ENCODE measurements around the gene GRID1.
"Not testable (repeated sequence)": the region's sequence is repeated elsewhere in the genome, so short reads cannot be mapped to it uniquely, and the experiment has no call there.

The GRID1 gene

DNA sequence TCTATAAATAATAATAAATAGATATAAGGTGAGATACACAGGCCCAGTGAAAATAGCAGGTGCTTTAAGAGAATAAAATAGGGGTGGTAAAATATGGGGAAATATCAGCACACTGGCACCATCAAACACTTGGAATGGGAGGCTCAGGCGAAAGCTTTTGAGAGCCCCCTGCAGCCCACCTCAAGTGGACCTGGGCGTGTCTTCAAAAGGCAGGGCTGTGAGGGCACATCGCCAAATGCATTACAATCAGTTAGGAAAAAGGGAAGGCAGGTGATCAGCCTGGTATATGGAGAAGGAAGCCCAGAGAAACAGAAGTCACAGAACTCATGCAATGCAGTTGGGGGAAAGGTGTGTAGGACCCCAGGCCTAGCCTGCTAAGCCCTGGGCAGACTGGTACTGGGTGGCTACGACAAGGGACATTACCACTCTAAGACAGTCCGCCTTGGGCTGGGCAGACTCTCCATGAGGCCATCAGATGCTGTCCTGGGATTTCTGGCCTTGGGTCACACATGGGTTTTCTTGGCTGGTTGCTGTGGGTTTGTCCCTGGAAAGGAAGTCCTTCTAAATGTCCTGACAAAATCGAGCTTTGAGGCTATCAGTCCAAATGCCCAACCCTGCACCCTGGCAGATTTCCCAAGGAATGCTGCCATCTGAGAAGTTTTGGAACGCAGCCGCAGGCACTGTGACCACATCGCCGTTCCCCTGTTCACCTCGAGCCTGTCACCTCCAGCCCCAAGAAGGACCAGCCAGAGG is 330.6 kb downstream of the GRID1 start:
- DNase-seq (ENCODE audit: low spot score): no peak

DNA sequence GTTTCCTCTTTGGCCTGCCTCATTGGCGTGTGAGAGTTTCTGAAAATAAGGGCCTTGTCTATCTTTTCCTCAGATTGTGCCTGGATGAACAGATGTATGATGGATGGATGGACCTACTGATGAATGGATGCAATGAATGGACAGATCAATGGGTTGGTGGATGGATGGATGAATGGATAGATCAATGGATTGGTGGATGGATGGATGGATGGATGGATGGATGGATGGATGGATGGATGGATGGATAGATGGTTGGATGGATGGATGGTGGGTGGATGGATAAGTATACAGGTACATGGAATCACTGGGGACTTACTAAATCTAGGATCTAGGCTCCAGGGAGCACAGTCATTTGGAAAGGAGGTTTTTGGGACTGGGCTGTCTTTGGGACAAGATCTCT is 331.9 kb downstream of the GRID1 start:
- no peak for DNase-seq (ENCODE audit: low spot score)

DNA sequence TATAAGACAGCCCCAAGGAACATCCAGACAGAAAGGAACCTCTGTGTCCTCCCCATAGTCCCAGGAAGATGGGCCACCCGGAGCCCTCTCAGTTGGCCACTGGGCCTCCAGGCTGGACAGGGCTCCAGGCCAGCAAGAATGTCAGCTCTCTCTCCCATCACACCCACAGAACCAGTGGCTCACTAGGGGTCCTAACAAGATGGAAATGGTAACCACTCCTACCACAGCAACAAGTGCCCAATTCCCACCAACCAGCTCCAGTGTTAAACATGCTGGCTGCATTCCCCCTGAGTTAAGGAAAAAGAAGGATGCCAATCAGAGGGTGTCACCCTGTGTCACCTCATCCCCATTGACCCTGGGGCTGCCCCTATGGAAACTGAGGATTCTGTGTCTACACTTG is 333.0 kb downstream of the GRID1 start:
- no peak for DNase-seq (ENCODE audit: low spot score)

DNA sequence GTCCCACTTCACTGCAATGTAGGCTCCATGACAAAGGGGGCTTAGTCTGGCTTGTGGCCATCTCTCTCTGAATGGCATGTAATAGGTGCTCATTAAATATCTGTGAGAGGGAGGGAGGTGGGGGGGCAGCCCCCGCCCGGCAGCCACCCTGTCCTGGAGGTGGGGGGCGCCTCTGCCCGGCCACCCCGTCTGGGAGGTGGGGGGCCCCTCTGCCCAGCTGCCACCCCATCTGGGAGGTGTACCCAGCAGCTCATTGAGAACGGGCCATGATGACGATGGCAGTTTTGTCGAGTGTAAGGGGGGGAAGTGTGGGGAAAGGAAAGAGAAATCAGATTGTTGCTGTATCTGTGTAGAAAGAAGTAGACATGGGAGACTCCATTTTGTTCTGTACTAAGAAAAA is 334.5 kb downstream of the GRID1 start:
- not testable (repeated sequence) for DNase-seq (ENCODE audit: low spot score)

DNA sequence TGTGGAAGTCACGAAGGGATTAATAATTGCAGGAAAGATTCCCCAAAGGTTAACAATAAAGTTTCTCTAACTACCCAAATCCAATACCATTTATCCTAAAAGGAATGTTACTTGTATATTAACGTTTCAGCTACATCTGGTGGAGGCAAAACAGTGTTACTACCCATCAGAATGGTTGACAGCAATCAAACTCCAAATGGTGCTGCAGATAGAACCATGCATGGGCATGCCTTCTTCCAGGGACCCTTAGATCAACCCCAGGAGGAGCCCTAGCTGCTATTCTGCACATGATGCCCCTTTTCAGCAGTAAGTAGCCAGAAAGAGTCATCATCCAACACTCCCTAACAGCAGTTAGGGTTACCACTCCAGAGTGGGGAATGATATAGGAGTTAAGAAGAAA is 336.3 kb downstream of the GRID1 start:
- no peak for DNase-seq (ENCODE audit: low spot score)

DNA sequence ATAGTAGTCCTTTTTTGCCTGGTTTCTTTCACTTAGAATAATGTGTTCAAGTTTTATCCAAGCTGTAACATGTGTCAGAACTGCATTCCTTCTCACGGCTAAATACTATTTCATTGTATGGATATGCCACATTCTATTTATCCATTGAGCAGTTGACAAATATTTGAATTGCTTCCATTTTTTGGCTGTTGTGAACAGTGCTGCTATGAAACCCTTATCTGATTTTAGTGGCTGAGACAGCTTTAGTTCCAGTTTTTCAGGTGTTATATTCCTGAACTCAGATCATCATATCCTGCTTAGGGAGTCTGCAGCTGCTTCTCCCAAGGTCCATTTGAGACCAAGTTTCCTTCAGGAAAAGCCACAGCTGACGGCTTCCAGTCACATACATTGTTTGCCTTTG is 339.2 kb downstream of the GRID1 start:
- DNase-seq (ENCODE audit: low spot score): no peak

DNA sequence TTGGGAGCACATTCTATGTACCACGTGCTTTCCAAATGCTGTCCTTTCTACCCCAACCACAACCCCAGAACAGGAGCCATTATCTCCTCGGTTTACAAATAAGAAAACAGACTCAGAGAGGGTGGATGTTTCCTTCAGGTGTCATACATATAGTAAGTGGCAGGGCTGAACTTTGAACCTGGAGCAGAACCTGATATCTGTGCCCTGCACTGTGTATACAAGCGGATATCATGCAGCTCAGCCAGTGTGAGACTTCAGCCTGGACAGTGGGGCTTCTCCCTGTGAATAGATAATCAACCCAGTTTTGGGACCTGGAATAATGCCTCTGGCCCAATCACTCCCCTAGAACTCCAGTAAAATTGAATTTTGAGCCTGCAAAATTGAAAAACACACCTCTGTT is 341.1 kb downstream of the GRID1 start:
- no peak for DNase-seq (ENCODE audit: low spot score)

DNA sequence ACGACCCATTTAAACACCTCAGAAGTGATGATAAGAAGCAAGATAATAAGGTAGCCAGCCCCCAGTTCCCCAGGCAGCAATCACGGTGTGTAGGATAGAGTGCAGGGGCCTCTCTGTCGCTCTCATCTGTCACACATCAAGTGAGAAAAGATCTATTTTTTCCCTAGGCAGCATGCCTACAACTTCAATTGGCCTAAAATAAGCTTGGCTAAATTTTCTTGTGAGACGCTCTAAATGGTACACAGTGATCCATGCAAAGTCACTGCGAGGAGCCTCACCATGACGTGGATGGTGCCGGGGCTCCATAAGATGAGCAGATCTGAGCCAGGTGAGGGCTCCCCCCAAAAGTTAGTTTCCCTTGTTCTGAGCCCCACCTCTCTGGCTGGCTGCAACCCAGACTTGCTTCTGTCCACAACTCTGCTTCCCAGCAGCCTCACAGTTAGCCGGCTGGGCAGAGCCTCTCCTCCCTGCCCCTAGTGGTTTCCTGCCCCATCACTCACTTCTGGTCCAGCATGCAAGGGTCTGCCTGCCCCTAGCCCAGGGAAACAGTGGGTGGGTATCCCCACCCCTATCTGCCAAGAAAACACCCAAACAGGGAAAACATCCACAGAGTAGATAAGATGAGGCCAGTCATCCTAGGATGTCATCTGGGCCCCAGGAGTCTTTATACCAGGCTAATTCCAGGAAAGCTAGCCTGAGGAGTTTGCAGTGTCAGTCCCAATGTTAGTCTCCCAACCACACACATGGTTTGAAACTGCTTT is 342.1 kb downstream of the GRID1 start:
- DNase-seq (ENCODE audit: low spot score): no peak

DNA sequence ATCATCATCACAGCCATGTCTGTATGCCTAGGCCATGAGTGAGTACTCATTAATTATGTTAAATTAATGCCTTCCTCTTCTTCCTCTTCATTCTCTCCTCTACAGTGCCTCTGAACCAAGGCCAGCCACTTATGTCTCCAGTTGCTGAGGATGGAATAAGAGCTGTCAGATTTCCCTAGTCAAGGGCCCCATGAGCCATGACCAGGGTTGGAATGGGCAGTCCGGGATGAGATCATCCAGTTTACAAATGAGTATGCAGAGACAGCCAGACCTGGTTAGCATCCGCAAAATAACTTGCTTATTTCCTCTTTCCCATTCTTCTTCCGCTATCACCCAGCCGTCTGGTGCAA is 342.7 kb downstream of the GRID1 start:
- DNase-seq (ENCODE audit: low spot score): no peak

DNA sequence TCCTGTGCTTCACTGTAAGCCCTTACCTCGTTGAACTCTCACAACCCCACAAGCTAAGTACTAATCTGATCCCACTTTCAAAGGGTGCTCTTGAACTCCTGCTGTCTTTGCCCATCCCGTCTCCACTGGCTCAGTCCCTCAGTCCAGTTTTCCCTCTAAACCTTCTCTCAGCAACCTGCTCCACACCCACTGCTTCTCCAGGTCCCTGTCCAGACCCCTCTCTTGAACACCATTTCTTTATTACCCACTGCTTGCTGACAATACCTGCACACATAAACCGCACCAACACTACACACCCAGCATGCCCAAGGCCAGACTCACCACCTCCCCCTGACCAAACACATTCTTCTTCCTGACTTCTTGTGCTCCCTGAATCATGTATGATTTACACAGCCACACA is 343.3 kb downstream of the GRID1 start:
- no peak for DNase-seq (ENCODE audit: low spot score)

DNA sequence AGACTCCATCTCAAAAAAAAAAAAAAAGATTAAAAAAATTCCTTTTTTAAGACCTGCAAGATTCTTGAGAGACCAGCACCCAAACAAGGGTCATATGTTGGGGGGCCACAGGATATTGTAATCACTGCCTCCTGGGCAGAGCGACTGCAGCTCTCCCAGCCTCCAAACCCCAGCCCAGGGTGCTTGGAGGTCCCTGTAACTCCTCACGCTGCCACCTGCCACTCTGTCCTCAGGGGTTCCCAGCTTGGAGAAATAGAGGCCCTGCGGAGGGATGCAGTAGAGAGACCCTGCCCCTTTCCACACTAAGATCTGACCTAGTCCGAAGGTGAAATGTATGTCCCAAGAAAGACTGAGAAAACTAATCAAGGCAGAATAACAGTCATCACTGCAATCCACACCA is 343.7 kb downstream of the GRID1 start:
- DNase-seq (ENCODE audit: low spot score): no peak

DNA sequence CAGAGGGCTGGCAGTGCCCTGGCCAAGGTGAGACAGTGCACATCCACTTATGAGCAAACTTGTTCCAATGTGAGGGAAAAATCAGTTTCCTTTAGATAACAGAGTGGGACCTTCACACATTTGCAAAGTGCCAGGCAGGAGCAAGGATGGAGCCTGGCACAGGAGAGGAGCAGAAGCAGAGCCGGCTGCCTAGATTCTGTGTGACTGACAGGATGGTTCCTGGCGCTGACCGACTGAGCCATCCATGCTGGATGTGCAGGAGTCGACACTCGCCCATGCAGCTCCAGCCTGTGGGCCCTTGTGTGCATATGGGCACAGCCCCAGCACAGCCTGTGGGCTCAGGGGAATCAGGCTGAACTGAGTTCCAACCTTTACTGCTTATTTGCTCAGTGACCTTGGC is 346.5 kb downstream of the GRID1 start:
- no peak for DNase-seq (ENCODE audit: low spot score)

DNA sequence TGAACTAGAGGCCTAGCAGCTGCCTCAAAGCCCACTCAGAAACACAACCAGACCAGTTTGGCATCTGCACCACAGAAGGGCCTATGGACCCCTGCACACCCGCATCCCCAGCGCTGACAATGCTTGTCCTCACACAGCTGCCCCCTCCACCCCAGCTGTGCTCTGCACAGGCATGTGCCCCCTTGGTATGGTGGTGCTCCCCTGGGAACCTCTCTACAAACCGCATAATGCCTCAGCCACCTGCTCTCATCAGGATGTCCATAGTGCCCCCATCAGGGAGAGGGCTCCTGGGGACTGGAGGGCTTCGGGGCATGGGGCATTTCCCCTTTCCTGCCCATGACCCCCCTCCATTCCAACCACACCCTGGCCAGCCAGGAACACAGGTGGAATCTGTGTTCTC is 347.5 kb downstream of the GRID1 start:
- peak; percentile 51 for DNase-seq (ENCODE audit: low spot score)

DNA sequence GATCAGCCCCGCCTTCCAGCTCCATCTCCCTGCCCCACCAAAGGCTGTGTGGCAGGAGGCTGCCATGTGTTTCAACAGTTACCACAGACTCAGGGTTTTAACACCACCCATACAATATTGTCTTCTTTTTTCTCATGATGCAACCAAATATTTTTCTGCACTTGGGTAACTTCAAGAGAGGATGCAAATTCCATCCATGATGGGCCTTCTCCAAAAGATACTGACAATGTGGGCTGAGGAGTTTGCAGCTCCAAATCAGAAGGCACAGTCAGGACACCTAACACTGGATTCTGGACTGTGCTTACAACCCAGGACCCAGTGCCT is 347.9 kb downstream of the GRID1 start:
- DNase-seq (ENCODE audit: low spot score): no peak

DNA sequence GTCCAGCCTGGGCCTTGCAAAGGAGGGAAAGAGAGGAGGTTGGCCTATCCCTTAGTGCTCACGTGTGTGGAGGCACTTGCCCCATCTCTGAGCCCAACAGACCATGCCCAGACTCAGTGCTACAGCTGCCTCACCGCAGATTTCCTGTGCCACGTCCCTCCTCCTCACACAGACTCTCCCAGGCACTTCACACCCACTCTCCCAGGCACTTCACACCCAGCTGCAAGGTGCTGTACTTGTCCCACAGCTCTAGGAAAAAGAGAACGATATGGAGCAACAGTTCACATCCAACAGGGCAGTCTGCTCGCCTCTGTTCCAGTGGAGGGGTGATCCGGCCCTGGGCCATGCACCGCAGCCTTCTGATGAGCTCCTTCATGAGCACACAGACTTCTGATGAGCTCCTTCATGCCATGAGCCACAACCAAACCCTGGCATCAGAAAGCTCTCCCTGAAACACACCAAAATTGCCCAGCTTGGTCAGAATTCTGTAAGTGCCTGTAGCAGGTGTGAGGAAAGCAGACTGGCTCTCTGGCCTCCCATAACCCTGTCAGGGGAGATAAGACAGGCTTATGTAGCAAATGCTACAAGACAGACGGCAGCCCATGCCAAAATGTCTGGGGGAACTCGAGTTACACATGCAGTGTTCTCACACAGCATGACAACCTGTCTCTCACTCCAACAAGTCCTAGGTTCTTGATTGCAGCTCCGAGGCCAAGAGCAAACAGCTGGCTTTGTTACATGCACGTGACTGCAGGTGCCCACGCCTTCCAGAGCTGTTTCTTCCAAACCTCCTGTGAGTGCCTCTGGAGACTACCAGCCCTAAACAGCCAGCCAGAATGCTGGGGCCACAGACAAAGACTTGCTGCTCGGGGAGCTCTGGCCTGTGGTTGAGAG is 348.5 kb downstream of the GRID1 start:
- DNase-seq (ENCODE audit: low spot score): peak; percentile 27

DNA sequence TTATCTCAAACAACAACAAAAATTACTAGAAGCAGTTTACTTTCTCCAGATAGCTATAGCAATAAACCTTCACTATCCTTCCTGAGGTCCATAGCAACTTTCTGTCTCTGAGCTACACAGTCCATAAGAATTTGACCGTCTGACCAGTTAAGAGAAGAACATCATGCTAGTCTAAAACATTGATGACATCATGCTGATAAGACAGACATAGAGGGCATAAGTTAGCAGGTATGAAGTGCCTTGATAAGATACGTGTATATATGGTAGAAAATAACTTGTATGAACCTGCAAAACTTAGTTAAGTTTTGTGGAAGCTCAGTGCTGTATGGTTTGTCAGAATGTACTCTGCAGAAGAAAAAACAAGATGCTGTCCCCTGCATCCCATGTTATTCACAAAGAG is 353.0 kb downstream of the GRID1 start:
- no peak for DNase-seq (ENCODE audit: low spot score)

DNA sequence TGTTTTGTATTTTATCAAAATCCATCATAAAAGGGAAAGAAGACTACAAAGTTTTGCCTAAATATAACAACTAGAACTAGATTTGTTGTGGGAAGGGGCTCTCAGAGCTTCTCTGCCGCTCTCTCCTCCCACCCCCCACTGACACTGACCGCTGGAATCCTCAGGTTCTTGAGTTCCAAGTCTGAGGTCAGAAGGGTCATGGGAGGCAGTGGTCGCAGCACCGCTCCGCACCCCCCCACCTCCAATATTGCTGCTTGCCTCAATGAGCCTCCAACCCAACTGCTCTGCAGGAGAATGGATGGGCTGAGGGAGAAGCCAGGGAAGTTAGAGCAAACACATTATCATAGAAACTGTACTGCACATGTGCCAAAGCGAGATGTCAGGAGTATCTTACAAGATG is 359.4 kb downstream of the GRID1 start:
- DNase-seq (ENCODE audit: low spot score): no peak

DNA sequence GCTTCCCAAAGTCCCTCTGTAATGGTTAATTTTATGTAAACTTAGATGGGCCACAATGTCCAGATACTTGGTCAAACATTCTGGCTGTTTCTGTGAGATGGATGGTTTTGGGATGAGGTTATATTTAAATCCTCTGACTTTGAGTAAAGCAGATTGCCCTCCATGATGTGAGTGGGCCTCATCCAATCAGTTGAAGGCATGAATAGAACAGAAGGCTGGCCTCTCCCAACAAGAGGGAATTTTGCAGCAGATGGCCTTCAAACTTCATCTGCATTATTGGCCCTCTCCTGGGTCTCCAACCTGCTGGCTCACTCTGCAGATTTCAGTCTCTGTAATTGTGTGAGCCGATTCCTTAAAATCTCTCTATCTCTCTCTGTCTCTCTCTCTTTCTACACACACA is 362.3 kb downstream of the GRID1 start:
- no peak for DNase-seq (ENCODE audit: low spot score)

DNA sequence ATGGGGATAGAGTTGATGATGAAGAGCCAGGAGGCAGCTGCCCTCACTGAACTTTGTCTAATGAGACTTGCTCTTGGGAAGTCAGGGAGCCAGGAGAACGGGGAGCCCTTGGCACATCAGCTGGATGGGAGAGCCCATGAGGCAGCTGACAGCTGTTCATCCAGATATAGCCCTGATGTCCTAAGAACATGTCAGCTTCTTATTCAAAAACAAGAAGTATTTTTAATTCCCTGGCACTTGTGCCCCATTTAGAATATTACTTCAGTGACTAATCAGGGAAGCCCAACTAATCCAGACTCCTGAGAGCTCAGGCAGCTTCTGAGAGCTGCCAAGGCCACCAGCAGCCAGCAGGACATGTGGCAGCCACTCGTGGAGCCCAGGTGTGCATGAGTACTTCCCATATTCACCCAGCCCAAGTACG is 363.4 kb downstream of the GRID1 start:
- no peak for DNase-seq (ENCODE audit: low spot score)

DNA sequence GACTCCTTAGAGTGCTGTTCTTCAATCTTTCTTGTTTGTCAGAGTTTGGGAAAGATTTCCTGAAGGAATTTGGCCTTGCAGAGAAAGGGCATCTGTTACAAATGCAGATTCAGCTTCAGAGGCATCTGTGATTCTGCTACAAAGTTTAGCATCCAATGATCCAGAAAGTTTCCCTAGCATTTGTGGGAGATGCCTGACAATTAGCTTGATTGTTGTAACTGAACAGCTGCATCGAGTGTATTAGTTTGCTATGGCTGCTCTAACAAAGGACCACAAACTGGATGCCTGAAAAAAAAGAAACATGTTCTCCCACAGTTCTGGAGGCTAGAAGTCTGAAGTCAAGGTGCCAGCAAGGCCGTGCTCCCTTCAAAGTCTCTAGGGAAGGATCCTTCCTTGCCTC is 365.1 kb downstream of the GRID1 start:
- DNase-seq (ENCODE audit: low spot score): no peak

DNA sequence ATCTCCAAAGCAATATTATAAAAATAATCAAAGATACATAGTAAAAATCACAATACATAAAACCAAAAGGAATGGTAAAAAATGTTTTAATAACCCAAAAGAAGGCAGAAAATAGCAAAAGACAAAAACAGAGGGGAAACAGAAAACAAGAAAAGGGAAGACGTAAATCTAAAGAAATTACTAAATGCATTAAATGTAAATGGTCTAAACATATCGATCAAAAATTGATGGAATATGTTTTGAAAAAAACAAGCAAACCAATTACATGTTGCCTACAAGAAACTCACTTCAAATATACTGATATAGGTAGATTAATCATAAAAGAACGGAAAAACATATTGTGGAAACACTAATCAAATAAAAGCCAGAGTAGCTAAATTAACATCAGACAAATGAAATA is 369.1 kb downstream of the GRID1 start:
- DNase-seq (ENCODE audit: low spot score): no peak

DNA sequence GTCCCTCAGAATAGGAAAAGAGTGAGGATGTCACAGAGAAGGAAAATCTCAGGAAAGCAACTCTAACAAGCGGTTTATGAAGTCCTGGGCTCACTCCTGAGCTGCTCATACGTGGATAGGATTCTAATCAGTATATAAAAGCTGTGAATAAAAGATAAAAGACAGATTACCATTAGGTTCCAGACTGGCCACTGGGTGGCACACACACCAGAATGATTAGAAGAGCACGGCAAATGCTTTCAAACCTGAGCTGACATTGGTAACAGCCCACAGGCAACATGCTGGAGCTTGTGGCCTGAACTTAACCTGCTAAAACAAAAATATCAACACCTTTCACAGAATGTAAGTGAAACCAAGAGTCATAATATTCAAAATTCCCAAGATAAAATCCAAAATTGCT is 370.8 kb downstream of the GRID1 start:
- peak; percentile 38 for DNase-seq (ENCODE audit: low spot score)

All from germinal center (tissue), 1 donor.